Stimulated activated naive CD4-positive, alpha-beta T cell (primary cell): ENCODE measurements around the gene DENND4B.
"Not testable (repeated sequence)": the region's sequence is repeated elsewhere in the genome, so short reads cannot be mapped to it uniquely, and the experiment has no call there.

ENCODE experiments used
- DNase-seq, 6 experiments: peaks; one replicate each; lab custom pipeline; 2025; lab: John Stamatoyannopoulos, UW

DENND4B gene

DNA sequence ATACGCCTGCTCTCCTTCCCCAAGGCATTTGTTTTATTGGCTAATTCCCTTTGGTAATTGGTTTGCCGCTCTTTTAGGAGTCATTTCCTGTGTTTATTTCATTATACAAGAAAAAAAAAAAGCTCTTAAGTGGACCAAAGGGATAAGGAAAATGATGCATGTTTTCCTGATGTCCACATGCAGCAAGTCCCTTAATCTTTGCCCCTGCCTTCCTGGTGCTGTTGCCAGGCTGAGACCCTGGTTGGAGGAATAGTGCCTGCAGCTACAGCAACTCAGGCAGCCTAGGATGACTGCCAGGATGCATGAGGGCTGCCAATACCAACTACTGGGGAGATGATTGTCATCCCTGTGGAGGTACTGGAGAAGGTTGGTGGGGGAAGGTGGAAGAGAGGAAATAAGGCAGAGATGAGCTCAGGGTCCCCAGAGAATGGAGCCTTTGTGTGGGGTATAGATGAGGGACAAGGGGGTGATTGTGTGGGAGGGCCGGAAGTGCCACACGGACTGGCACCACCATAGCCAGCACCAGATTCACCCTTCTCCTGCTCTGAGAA is 17.7 kb downstream of the DENND4B start:
- no peak for DNase-seq

DNA sequence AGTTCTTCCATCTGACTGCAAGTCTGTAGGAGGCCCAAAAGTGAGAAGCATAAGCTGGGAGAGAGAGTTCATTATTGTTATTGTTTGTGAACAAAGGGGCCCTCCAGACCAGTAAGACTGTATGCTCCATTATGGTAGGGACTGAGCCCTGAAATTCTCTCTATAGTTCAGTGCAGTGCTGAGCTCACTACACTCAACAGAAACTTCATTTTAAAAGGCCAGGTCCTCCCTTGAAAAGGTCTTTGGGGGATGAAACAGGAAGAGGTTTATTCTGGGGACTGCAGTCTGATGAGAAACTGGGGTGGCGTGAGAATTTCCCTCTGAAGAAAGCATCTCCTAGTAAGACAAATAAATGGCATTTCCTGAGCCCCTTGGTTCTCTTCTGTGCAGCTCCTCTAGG is 18.3 kb downstream of the DENND4B start:
- DNase-seq: no peak

DNA sequence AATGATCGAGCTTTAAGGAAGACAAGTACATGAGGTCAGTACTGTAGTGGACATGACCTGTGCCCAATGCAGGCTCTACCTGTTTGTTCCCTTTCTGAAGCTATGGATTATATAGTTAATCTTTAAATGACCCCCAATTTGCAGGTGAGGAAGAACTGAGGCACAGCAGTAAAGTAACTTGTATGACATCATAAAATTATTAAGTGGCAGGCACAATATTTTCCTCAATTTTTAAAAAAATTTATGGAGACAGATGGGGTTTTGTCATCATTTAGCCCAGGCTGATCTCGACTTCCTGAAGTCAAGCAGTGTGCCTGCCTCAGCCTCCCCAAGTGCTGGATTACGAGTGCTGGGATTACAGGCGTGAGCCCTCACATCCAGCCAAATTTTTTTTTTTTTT is 20.1 kb downstream of the DENND4B start:
- no peak for DNase-seq

DNA sequence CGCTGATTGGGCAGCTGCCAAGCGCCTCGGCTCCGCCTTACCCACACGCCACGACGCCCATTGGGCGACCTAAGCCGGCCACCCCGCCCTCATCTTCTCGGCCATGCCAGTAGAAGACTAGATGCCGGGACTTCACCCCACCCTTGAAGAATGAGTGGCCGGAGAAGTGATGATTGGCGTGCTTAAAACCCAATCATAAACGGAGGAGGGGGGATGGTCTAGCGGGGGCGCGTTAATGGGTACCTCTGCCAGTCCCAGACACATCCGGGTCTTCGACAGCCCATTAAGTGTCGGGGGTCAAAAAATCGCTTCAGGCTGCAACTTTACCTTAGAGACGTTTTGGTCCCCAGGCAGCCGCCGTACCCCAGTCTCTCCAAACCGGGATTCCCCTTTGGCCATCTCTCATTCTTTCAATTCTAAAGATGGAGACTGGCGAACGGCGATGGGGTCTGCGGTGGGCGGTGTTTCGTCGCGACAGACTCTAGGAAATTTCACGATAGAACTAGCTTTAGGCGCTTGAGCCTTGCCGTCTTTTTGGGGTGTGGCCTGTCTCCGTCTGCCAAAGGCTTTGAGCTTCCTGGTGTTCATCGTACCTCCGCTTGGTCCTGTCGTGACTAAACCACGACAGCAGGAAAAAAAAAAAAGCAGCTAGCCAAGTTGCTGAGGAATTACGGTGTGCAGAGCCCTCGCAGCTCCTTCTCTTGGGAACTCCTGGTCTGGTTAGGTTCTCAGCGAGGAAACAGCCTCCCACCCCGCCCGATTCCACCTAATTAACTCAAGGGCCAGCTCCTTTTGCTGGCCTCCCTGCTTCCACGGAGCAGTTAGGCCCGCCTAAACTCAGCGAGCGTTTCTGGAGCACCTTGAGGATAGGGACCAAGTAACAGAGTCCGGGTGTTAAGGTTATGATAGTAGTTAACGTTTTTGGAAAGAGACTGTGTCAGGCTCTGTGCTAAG is 23.3 kb downstream of the DENND4B start, which contains the start of gene GATAD2B:
GATAD2B (minus strand) TSS at position 1 of the 954 bp plus-strand sequence. CDS start 94,625 bp downstream, outside the sequence.
- DNase-seq: peak; percentile 98 to 100 (median 99)

GRCh38 chr1:153922076-153922971 is 24.2 kb downstream of the DENND4B start:
- DNase-seq: peak in 3 of 6 experiments; percentile 60 to 74 (median 67)

DNA sequence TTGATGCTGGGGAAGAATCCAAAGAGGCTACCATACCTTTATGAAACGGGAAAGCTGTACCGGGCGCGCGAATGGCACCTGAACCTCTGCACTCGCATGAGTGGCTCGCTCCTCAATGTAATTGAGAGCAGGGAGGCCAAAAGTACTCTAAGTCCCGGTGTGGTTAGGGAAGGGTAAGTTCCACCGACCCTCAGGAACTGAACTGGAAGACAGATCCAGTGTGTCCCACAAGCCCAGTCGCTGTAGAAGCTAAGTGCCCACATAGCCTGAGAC is 24.8 kb downstream of the DENND4B start:
- DNase-seq: no peak

GRCh38 chr1:153921080-153921802 is 25.3 kb downstream of the DENND4B start:
- no peak for DNase-seq

DNA sequence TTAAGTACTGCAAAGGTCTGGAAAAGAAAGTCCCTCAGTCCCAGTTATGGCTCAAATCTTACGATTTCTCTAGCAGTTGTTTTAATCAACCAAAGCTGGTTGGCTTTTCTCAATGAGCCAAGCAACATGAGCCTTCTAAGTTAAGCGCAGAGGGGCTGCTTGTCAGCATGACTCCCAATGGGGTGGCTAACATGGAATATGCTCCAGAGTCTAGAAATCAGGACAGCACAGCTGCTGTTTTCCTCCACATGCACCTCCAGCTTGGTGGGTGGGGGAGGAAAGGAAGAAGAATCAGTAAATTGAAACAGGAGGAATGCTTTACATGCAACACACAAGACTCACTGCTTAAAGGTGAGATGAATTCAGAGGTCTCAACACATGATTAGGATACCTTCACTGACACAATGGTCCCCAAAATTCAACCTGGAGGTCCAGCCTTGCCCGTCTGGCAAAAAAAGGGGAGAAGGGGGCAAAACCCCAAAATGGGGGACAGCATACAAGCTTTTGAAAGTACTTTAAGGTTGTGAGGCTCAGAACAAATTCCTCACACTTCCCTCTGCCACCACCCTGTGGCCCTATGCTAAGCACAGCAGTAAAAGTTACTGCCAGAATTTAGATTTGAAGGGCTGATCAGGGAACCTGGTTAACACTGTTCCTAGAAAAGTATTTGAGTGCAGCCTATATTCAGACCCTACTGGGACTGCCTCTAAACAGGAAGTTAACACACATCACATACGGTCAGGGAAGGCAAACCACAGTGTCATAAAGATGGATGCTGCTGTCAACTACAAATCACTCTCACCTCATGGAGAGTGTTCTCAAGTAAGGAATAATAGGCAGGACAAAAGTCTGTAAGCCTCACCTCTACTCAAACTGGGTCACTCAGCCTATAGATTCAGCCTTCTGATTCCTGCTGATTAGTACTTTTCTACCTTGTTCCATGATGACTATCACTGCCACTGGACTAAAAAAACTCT is 26.4 kb downstream of the DENND4B start:
- DNase-seq: peak in 3 of 6 experiments; percentile 10 to 35 (median 23)

DNA sequence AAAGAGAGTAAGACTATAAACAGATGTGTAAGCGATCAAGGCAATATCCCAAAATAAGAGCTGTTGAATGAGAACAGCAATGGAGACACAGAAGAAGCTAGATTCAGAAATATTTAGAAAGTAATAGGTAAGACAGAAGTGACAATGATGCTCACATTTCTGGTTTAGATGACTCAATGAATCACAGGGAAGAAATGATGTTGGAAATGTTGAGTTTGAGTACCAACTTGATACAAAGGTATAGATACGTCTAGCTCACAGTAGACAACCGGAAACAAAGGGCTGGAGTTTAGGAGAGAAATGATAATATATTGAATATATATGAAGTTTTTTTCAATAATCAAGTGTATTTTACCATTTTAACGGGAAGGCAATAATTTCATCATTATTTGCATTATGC is 30.2 kb downstream of the DENND4B start:
- no peak for DNase-seq

- DNase-seq: no peak
Measured at GRCh38 chr1:153912349-153912748, 34.2 kb downstream of the DENND4B start.

GRCh38 chr1:153910560-153910959 is 36.0 kb downstream of the DENND4B start:
- not testable (repeated sequence) for DNase-seq

DNA sequence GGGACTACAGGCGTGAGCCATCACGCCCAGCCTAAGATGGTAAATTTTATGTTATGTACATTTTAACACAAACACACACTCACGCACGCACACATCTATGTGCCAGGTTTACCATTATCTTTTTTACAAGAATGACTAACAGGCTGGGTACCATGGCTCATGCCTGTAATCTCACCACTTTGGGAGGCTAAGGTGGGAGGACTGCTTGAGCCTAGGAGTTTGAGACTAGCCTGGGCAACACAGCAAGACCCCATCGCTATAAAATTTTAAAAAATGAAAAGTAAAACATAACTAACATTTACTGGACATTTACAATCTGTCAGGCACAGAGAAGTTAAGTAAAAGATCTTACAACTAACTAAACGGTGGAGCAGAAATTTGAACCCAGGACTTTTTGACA is 38.4 kb downstream of the DENND4B start:
- DNase-seq: no peak

DNA sequence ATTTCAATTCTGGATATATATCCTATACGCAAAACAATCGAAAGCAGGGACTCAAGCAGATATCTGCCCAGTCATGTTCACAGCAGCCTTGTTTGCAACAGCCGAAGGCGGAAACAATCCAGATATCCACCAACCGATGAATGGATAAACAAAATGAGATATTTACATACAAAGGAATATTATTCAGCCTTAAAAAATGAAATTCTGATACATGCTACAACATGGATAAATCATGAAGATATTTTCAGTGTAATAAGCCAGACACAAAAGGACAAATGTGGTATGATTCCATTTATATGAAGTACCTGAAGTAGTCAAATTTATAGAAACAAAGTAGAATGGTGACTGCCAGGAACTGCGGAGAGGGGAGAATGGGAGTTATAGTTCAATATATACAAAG is 39.4 kb downstream of the DENND4B start:
- DNase-seq: no peak

- no peak for DNase-seq
Measured at GRCh38 chr1:153906396-153906795, 40.1 kb downstream of the DENND4B start.

DNA sequence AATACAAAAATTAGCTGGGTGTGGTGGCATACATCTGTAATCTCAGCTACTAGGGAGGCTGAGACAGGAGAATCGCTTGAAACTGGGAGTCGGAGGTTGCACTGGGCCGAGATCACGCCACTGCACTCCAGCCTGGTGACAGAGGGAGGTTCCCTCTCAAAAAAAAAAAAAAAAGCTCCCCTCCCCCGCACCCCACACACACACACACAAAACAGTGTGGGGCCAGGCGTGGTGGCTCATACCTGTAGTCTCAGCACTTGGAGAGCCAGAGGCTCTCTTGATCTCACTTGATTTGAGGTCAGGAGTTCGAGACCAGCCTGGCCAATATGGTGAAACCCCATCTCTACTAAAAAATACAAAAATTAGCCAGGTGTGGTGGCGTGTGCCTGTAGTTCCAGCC is 40.6 kb downstream of the DENND4B start:
- not testable (repeated sequence) for DNase-seq

DNA sequence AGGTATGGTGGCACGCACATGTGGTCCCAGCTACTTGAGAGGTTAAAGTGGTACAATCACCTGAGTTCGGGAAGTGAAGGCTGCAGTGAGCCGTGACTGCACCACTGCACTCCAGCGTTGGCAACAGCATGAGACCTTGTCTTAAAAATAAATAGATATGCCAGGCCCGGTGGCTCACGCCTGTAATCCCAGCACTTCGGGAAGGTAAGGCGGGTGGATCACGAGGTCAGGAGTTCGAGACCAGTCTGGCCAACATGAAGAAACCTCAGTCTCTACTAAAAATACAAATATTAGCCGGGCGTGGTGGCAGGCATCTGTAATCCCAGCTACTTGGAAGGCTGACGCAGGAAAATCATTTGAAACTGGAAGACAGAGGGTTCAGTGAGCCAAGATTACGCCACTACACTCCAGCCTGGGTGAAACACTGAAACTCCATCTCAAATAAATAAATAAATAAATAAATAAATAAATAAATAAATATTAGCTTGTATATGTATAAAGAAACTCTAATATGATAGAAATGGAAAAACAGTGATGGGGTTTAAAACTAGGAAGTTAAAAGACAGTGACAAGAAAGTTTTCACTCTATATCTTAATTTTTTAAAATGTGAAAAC is 42.6 kb downstream of the DENND4B start:
- no peak for DNase-seq

- DNase-seq: no peak
Measured at GRCh38 chr1:153899509-153899908, 47.0 kb downstream of the DENND4B start.

GRCh38 chr1:153895866-153896265 is 50.7 kb downstream of the DENND4B start:
- not testable (repeated sequence) for DNase-seq

- not testable (repeated sequence) for DNase-seq
Measured at GRCh38 chr1:153891042-153891441, 55.5 kb downstream of the DENND4B start.

DNA sequence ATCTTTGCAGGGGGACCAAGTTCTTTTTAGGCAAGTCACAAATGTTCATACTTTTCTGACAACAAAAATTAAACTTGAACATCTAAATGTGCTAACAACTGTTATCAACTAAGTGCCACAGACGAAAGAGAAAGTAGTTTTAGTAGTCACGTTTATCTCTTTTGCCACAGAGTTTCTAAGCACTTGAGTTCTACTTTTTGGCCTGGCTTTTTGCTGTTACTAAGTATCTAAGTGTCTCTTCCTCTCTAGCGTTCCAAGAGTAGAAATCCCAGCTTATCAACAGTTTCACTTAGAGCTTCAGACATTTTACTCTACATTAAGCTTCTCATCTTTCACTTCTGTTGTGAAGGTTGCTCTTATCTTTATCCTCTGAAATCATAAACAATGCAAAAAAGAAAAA is 58.0 kb downstream of the DENND4B start:
- no peak for DNase-seq
